Fibroblast of the conjunctiva (primary cell): ENCODE results near the gene MAD1L1.

Source experiments
- DNase-seq: peaks from one replicate; pipeline ENCODE4 v3.0.0-alpha.2; 2010; ENCODE audit warnings: low read depth

The MAD1L1 gene

DNA sequence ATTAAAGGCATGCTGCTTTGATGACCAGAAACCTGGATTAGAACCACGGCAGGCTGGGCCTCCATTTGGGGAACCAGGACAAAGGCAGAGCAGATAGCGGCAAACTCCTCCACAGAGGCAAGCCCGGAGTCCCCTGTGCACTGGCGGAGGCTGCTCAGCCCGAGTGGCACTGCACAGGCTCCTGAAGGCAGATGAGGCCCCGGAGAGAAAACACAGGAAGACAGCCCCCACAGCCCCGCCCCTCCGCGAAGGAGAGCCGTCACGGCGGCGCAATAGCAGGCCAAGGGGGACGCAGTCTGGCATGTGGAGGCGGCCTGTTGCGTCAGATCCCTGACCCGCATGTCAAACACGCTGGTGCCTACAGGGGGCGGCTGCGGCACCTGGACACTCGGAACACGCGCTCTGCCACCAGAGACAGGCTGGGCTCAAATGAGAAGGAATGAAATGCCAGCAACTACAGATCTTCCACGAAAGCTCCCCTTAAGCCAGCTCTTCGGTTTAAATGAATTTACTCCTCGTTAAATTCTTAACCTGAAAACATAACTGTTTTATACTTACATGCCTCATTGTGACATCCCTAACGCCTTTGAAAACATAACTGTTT, 128.5 kb downstream of the MAD1L1 start:
- peak; percentile 87 for DNase-seq

DNA sequence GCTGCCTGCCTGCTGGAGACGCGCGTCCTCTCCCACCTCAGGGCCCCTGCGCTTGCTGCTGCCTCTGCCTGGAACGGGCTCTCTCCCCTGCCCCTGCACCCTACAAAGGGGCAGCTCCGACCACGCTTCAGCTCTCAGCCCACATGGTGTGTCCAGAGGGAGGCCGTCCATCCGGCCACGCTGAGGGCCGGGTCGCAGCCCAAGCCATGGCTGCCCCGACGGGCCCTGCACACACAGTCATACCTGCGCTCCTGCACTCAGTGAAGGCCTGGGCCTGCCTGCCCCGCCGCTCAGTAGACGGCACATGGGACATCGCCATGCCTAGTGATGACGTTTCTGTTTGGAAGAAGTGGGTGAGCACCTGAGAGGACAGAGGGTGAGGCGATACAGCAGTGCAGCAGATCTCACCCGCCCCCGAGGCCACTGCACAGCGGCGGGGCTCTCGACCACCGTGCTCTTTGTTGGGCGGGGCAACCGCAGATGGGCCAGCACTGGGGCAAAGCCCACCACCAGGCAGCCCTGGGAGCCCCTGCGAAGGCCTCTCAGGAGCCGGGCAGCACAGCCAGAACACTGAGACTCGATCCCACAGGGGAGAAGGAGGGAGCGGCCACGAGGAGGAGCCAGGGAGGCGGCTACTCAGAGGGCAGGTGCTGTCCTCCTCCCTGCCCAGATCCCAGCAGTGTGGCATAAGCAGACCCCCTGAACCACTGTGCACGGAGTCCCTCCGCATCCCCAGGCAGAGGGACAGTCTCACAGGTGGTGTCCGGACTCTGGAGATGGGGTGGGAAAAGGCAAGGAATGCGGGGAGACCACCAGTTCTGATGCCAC, 129.5 kb downstream of the MAD1L1 start:
- no peak for DNase-seq

DNA sequence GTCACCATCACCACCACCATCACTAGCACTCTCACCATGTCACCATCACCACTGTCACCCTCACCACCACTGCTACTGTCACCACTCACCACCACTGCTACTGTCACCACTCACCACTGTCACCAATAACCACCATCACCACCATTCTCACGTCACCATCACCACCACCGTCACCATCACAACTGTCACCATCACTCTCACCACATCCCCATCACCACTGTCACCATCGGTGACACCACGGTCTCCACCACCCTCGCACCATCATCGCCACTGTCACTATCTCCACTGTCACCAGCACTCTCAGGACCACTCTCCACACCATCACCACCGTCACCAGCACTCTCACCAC, 130.4 kb downstream of the MAD1L1 start:
- no peak for DNase-seq

DNA sequence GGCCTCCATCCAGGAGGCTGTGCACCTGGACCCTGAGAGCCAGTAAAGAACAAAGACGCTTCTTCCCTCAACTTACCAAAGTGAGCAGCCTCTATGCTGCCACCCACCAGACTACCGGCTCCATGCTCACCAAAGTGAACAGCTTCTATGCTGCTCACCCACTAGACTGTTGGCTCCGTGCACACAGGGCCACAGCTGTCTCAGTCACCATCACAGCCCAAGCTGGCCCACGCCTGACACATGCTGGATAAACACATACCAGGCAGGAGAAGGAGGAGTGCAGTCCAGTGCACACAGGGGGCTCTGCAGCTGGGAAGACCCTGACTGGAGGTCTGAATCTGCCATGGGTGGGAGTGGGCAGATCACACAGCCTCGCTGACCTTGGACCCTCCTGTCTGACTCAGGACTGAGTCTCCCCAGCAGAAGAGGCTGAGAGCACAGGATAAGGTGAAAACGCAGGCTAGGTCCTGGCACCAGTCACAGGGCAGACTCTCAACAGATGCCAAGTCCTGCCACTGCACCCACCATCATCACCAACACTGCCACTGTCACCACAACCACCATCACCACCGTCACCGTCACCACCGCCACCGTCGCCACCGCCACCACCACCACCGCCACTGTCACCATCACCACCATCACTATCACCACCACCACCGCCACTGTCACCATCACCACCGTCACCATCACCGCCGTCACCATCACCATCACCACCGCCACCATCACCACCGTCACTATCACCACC, 130.9 kb downstream of the MAD1L1 start:
- no peak for DNase-seq

DNA sequence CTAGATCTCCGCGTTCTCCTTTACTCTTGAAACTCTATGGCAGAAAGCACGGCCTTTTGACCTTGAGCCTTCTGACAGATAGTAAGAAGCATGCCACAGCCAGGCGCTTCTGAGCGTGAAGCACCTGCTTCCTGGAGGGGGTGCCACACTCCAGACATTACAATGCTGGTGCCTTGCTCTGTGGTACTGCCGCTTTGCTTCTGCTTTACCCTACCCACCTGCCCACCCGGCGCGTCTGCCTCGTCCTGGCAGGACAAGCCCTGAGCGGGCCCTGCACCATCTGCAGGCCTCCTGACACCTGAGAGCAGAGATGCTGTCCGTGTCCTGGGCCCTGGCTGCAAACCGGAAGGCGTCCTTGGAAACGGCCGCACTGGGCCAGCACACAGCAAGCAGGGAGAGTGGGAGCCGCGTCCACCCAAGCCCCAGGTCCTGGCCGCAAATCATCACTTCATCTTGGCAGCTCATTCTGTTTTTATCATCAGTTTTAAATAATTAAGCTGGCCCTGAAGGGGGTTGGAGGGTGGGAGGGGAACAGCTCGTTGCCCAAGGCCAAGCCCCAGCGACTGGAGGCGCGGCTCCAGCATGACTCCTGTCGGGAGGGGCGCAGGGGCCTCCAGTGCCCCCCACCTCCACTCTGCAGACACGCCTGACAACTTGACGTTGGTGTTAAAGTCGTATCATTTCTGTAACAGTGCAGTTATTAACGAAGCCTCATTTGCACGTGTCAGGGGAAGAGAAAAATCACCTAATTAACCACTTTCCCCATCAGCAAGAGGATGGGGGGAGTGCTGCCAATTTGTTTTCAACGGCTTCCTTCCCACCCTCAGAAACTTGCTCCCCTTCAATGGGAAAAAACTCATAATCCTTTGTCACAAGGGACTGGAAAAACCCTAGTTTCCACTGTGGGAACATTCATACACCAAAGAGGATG, 132.2 kb downstream of the MAD1L1 start:
- no peak for DNase-seq

DNA sequence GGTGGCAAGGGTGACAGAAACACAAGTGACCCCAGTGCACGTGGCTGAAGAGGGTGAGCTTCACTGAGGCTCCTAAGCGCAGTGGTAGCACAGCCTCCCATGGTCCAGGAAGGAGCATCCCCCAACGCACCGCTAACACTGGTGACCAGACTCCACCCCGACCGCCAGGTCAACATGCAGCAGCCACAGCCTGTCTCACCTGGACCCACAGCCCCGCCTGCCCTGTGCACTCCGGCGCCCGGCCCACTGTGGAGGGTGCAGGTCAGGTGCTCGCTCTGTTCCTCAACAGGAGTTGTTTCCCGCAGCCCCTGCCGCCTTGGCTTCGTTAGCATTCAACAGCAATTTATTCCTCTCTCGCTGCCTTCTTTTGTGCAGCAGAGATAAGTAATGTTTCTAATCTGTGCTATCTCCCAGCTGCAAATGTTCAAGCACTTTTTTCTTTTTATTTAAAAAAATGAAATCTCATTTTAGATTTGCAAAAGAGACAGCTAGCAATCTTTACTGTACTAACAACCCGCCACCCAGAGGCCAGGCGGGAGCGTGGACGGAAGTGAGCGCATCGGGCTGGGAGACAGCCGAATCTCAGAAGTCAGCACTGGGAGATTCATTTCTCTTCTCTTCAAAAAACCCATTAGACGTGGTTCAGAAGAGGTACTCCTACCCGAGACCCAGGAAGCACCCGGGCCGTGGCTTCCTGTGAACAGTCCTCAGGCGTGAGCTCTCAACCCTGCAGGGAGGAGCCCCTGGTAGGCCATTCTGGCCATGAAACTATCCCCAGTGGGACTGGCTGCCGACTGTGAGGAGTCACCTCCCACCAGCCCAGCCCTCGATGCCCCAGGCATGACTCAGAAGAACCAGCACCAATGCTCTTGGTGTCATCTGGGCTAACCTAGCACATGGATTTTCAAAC, 133.4 kb downstream of the MAD1L1 start:
- no peak for DNase-seq

DNA sequence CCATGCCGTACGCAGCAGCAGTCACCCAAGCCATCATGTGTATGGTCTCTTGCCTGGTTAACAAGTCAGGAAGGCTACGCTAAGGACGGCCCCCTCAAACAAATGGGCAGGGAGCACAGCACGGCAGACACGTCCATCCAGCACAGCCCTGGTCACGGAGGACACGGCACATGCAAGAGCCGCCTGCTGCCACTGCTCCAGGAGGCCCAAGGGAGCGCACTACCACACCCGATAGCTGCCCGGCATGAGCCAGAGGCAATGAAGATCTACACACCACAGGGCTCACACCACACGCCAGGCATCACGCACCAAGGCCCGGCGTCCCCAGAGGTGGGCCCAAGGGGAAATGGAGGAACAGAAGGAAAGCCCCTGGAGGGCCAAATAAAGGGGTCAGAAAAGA, 134.2 kb downstream of the MAD1L1 start:
- DNase-seq: no peak

DNA sequence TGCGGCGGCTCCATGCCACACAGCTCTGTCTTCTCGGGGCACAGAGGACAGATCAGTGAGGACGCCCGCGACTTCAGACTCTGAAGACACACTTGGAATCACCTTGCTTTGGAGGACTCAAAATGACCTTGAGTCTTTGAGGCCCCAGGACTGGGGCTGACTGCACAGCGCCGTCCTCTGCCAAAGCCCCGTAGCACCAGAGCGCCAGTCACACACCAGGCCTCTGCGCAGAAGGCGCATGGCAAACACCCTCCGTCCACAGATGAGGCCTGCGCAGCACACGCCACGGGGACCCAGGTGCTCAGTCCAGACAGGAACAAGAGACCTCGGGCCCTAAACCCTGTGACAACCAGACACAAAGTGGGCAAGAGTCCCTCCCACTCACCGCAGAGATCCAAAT, 134.7 kb downstream of the MAD1L1 start:
- no peak for DNase-seq

DNA sequence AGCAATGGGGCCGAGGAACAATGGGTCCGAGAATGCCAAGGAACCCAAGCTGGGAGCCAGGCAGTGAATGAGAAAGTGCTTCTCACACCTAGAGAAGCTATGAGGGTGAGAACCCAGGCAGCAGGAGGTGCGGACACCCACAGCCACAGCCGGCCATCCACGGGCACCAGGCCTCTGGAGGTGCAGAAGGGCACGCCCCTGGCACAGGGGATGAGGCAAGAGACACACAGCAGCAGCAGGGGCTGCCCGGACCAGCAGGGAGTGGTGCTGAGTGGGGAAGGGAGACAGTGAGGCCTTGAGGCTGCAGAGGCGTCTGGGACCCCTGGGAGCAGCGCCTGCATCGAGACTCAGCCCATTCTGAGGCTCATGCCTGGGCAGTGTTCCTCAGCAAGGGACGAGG, 135.3 kb downstream of the MAD1L1 start:
- no peak for DNase-seq

DNA sequence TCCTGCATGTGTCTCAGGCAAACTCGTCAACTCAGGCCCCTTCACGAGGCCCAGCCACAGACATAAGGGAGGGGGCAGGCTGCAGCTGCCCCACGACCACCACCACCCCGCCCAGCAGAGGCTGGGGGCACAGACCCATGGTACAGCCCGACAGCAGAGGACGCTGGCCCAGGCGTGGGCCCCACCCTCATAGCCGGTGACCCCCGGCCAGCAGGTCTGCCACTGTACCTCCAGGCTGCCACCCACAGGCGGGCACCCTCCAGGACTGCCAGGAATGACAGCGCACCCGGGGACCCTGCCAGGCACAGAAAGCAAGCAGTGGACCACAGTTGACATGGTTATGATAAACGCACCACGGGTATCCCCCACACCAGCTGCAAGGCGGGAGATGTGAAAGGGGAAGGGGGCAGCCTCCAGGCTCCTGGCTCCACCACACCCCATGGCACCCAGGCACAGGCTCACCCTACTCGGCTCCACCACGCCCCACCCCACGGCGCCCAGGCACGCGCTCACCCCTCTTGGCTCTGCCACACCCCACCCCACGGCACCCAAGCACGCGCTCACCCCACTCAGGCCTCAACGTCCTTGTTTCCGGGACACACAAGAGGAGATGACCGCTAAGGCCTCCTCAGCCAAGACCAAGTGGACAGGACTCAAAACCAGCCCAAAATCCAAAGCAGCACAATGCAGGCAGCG, 135.9 kb downstream of the MAD1L1 start:
- DNase-seq: no peak

DNA sequence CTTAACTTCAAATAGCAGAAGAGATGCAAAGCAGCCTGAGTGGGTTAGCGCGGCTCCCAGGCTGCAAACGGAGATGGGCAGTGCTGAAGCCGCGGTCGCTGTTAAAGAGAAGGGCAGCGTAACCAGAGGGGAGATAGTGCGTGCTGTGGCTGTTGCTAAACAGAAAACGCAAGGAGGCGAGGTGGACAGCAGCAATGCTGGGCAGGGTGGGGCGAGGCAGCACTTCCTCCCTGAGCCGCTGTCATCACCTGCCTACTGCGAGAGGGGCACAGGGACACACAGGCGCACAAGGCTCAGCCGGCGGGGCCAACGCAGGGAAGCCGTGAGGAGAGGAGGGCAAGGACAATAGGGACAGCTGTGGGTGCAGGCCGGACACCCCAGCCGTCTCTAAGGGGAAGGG, 137.3 kb downstream of the MAD1L1 start:
- DNase-seq: no peak

DNA sequence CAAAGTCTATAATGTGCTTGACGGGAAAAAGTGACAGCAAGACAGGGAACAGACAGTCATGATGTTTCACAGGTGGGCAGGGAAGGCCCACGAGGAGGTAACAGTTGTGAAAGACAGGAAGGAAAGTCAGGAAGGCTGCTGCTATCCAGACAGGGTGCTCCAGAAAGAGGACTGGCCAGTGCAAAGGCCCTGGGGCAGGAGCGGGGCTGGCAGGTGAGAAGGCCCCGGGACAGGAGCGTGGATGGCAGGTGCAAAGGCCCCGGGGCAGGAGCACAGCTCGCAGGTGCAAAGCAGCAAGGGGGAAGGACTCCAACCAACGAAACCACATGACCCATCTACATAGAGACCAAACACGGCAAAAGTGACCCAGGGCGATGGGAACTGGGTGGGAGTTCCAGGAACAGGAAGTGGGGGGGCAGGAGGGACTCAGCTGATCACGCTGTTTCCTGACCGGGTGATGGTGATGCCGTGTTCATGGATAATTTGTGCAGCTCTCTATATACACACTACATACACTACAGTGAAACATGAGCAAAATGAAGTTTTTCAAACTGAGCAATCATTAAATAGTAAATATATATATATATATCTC, 138.2 kb downstream of the MAD1L1 start:
- DNase-seq: no peak

DNA sequence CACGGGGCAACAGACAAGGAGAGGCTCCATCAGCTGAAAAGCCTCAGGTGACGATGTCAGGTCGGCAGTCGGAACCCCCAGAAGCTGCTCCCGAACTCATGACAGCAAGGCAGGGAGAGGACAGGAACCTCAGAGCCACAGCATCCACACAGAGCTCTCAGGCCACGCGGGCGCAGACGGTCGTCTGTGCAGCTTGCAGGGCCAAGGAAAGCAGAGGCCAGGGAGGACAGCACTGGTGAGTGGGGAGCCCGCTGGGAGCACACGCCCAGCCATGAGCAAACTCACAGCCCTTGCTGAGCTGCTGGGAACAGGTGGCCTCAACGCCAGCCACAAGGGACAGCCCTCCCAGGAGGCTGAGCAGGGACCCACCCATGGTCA, 138.9 kb downstream of the MAD1L1 start:
- no peak for DNase-seq

DNA sequence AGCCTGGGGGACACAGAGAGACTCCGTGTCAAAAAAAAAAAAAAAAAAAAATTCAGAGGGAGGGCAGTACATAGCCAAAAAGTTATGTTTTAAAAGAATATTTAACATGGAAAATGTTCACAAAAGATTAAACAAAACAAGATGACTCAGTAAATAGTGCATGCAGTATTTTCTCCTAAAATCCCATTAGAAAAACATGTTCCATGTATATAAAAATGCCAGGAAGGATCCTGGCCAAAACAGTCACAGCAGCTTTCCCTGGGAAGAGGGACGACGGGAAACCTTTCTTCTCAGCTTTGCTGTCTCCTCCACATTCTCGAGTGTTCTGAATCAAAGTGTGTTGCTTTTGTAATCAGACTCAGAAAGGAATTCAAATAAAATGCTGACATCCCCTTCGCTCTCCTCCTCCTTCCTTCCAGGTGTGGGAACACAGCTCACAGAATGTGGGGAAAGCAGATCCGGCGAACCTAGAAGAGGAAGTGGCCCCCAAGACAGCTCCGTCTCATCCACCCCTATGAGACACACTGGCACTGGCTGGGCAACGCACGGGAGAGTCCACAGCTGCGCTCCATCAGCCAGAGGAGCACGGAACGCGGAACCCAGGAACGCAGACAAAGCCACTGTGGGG, 139.4 kb downstream of the MAD1L1 start:
- no peak for DNase-seq

DNA sequence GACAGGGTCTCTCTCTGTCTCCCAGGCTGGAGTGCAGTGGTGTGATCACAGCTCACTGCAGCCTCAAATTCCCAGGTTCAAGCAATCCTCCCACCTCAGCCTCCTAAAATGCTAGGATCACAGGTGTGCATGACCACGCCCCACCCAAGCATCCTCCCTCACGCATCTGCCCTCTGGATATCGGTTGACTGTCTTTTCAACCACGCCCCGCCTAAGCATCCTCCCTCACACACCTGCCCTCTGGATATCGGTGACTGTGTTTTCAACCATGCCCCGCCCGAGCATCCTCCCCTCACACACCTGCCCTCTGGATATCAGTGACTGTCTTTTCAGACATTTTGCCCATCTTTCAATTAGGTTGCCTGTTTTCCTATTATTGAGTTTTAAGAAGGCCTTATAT, 140.5 kb downstream of the MAD1L1 start:
- no peak for DNase-seq

DNA sequence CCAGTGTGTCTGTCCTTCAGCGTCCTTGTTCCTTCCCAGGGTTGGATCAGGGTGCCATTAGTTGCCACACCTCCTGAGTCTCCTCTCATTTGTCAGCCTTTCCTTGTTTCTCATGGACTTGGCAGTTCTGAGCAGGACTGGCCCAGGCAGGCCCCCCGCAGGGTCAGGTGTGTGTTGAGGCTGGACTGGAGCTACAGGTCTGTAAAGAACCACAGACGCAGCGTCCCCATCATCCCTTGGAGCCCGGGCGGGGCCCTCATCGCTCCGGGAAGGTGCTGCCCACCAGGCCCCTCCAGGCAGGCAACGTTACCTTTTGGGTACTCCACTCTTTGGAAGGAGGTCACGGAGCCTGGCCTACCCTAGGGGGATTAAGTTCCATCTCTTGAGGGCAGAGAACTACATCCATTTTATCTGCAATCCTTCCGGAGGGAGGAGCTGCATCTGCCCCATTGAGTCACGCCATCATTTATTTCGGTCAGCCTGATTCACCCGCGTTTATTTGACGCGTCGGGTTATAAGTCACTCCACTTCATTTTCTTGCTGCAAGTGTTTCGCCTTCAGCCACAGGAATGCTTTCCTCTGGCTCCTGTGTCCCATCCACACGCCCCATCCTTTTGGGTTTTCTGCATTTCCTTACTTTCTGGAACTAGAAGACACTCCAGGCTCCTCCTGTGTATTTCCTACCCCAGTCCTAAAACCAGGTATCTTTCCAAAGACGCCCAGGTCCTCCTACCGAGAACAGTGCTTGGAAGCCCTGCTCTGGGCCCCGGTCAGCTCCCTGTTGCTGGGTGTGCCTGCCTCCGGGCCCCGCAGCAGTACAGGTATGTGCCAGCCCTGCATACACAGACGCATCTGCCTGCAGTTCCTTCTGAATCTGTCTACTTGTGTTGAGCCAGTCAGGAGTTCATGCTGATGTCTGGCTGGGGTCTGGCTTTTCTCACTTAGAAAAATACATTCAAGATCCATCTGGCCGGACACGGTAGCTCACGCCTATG, 141.9 kb downstream of the MAD1L1 start:
- no peak for DNase-seq

DNA sequence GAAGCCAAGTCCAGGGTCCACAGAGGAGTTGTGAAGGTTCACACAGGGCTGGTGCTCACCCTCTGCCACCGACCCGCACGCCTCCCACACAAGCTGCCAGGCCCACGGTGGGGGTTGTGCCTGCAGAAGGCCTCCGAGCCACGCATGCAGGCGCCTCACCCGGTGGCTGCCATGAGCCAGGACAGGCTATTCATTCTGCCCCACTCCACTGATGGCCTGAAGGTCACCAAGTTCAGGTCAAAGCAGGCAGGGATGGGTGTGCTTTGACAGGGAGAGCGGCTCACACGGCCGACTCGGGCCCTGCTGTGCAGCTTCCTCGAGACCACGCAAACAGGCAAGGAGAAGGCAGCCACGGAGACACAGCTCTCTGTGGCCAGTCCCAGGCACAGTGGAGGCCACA, 143.9 kb downstream of the MAD1L1 start:
- no peak for DNase-seq

DNA sequence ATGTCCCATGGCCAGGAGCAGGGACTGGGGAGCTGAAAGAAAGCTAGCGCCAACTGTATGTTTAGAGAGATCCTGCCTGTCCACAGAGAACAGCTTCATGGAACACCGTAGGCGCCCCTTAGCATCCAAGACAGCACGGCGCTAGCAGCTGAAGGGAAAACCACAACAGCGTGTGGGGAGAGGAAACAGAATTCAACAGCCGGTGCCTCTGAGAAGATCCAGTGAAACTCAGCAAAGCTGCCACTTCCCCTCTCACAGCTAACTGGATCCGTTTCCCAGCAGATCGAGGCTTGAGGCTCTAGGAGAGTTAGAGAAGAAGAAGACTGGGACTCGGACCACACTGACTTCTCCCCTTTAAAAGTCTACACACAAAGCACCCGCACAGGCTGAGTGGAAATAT, 145.0 kb downstream of the MAD1L1 start:
- DNase-seq: no peak
